Endothelial cell of umbilical vein (primary cell): ENCODE results near the gene MAPT. TPM values are rescaled to one million over a fixed set of nuclear protein-coding genes. Genes with fewer than 3 reads are reported as not detected.

Source experiments
- BruUV-seq: library from RNA; stranded (reverse); fragments of 400-500 nt; replicated peaks from 2 replicates; lab custom pipeline; 2021; lab: Mats Ljungman, UMichigan
- CTCF ChIA-PET: fragments of 300-600, 350-600 bp; sonication (Branson Sonifier 250); formaldehyde crosslinking; loops from one replicate; lab custom pipeline; 2021; ENCODE audit warnings: antibody characterized with exemption, inconsistent platforms; lab: Charles Lee
- POLR2A ChIA-PET: fragments of 300-600, 350-600 bp; sonication (Branson Sonifier 250); formaldehyde crosslinking; loops from one replicate; lab custom pipeline; 2021; ENCODE audit warnings: antibody characterized with exemption, inconsistent platforms; lab: Charles Lee
- DNase-seq: peaks from one replicate; pipeline ENCODE4 v3.0.0-alpha.2; 2011; ENCODE audit warnings: low read depth, low spot score
- FAIRE-seq: peaks from 2 replicates; lab custom pipeline; 2011; peaks lifted over from hg19 to GRCh38; lab: Jason Lieb, UNC
- H2AFZ ChIP-seq: 2 replicates; pipeline ENCODE4 v1.6.0; 2012; ENCODE audit warnings: low read depth, low read length, control low read depth, inconsistent platforms
- H3K27ac ChIP-seq: 2 replicates; pipeline ENCODE4 v1.5.1; 2011; ENCODE audit warnings: low read depth, mild to moderate bottlenecking, control low read depth, low read length, moderate library complexity; ENCODE audit not compliant: insufficient read depth
- H3K27me3 ChIP-seq, 2 experiments: 2 replicates each; pipeline versions ENCODE4 v1.6.0 to v1.6.1; 2011; ENCODE audit warnings: low read length in 2 of 2, mixed read lengths in 1 of 2; ENCODE audit not compliant: control insufficient read depth in 2 of 2, insufficient read depth in 2 of 2
- H3K36me3 ChIP-seq, 2 experiments: 2 replicates in 1 of 2; 3 replicates in 1 of 2; pipeline ENCODE4 v1.5.1; 2011; ENCODE audit warnings: low read length in 2 of 2, mild to moderate bottlenecking in 1 of 2, moderate library complexity in 1 of 2; ENCODE audit not compliant: control insufficient read depth in 2 of 2, insufficient read depth in 2 of 2; ENCODE audit errors: extremely low read depth in 1 of 2
- H3K4me1 ChIP-seq: 3 replicates; pipeline ENCODE4 v1.5.1; 2011; ENCODE audit warnings: mild to moderate bottlenecking, low read length; ENCODE audit not compliant: control insufficient read depth, insufficient read depth; ENCODE audit errors: extremely low read depth
- H3K4me2 ChIP-seq: 2 replicates; pipeline ENCODE4 v1.6.1; 2011; ENCODE audit warnings: low read length, control low read depth, mixed read lengths; ENCODE audit not compliant: insufficient read depth
- H3K4me3 ChIP-seq, 3 experiments: fragments of 200-600 bp in 1 of 3; sonication (generic), shearing (Covaris generic) in 1 of 3; replicated peaks in 1 of 3; 2 replicates each; pipeline ENCODE4 v1.5.1; 2011 to 2016; ENCODE audit warnings: control low read depth in 3 of 3, low read length in 3 of 3, mild to moderate bottlenecking in 2 of 3, inconsistent platforms in 1 of 3, low read depth in 1 of 3, moderate library complexity in 1 of 3; ENCODE audit not compliant: insufficient read depth in 1 of 3
- H3K79me2 ChIP-seq: 2 replicates; pipeline ENCODE4 v1.6.0; 2012; ENCODE audit warnings: low read length, inconsistent platforms; ENCODE audit not compliant: control insufficient read depth, insufficient read depth
- H3K9ac ChIP-seq: replicated peaks from 2 replicates; pipeline ENCODE3; 2011; ENCODE audit warnings: low read length, control low read depth; ENCODE audit not compliant: insufficient read depth; ENCODE audit errors: extremely low read depth
- H3K9me1 ChIP-seq: replicated peaks from 3 replicates; pipeline ENCODE4 v1.6.0; 2011; ENCODE audit warnings: mild to moderate bottlenecking, low read length; ENCODE audit not compliant: control insufficient read depth, insufficient read depth; ENCODE audit errors: extremely low read depth
- H3K9me3 ChIP-seq: replicated peaks from 2 replicates; pipeline ENCODE4 v1.5.1; 2012; ENCODE audit warnings: low read length, inconsistent platforms; ENCODE audit not compliant: control insufficient read depth, insufficient read depth
- H4K20me1 ChIP-seq: replicated peaks from 2 replicates; pipeline ENCODE3; 2011; ENCODE audit warnings: mild to moderate bottlenecking, low read length; ENCODE audit not compliant: control insufficient read depth, insufficient read depth; ENCODE audit errors: extremely low read depth
- EZH2 ChIP-seq: IDR thresholded peaks from 2 replicates; pipeline ENCODE4 v1.6.1; 2012; ENCODE audit warnings: borderline replicate concordance, low read depth, mild to moderate bottlenecking, moderate library complexity, low read length, inconsistent platforms; ENCODE audit not compliant: severe bottlenecking
- FOS ChIP-seq: IDR thresholded peaks from 2 replicates; pipeline ENCODE4 v1.6.1; 2011; ENCODE audit warnings: mild to moderate bottlenecking, low read length, moderate library complexity, borderline replicate concordance; ENCODE audit not compliant: insufficient read depth
- GATA2 ChIP-seq: IDR thresholded peaks from 2 replicates; pipeline ENCODE4 v1.7.0; 2011; ENCODE audit warnings: low read depth, mild to moderate bottlenecking, moderate library complexity, mixed read lengths, low read length; ENCODE audit not compliant: insufficient read length, insufficient read depth
- JUN ChIP-seq: IDR thresholded peaks from 2 replicates; pipeline ENCODE4 v1.6.1; 2011; ENCODE audit warnings: borderline replicate concordance, low read depth; ENCODE audit not compliant: insufficient read length, insufficient read depth
- MYC ChIP-seq: IDR thresholded peaks from one replicate; pipeline ENCODE4 v1.6.1; 2011; ENCODE audit warnings: mild to moderate bottlenecking, low read depth, low read length
- POLR2A ChIP-seq: IDR thresholded peaks from 2 replicates; pipeline ENCODE4 v1.6.1; 2012; ENCODE audit warnings: low read depth, mild to moderate bottlenecking, control low read depth, low read length
- POLR2AphosphoS5 ChIP-seq: IDR thresholded peaks from 2 replicates; pipeline ENCODE4 v1.6.1; 2012; ENCODE audit warnings: low read depth, mild to moderate bottlenecking, control low read depth, low read length, moderate library complexity; ENCODE audit not compliant: insufficient read depth
- dilution Hi-C: fragments of 300-500 bp; cut with MboI; formaldehyde crosslinking; loops from one replicate; pipeline ENCODE4 v1.15.0; 2019; ENCODE audit warnings: low sequenced_read_pairs; ENCODE audit not compliant: extremely low pct_ligation_motif_present
- intact Hi-C: fragments of 100-400 bp; cut with micrococcal nuclease; formaldehyde crosslinking; loops from one replicate; pipeline ENCODE4 v1.10.0; 2022
- polyA plus RNA-seq, 4 experiments: library from polyadenylated mRNA; depleted of rRNA in 3 of 4; stranded (reverse) in 3 of 4; unstranded in 1 of 4; fragments of >200 nt; gene quantifications; 2 replicates each; pipeline versions ENCODE4 v1.2.1 to v1.2.3, GENCODE V29; 2011 to 2012; ENCODE audit warnings: missing spikeins in 1 of 4
- total RNA-seq: library from RNA; stranded (reverse); gene quantifications from 2 replicates; pipeline ENCODE4 v1.2.3, GENCODE V29; 2021
- TF ChIP-seq, protein P1 (sequence below), 2 donors: IDR thresholded peaks; 1 replicate in 1 of 2; 2 replicates in 1 of 2; pipeline ENCODE4 v1.5.1; 2011; ENCODE audit warnings: low read length in 2 of 2, mild to moderate bottlenecking in 2 of 2, moderate library complexity in 2 of 2, control low read depth in 1 of 2, inconsistent platforms in 1 of 2, low read depth in 1 of 2; ENCODE audit not compliant: insufficient read depth in 1 of 2; ENCODE audit errors: extremely low read depth in 1 of 2
- TF ChIP-seq, protein P2 (sequence below): IDR thresholded peaks from 2 replicates; pipeline ENCODE4 v1.6.1; 2011; ENCODE audit not compliant: insufficient read depth, insufficient read length

The MAPT gene
- total and polyA plus RNA-seq, 2 donors (not counting 3 experiments of a cell fraction or from before 2014, with no cell fraction given) = 0.04 to 0.51 TPM

DNA sequence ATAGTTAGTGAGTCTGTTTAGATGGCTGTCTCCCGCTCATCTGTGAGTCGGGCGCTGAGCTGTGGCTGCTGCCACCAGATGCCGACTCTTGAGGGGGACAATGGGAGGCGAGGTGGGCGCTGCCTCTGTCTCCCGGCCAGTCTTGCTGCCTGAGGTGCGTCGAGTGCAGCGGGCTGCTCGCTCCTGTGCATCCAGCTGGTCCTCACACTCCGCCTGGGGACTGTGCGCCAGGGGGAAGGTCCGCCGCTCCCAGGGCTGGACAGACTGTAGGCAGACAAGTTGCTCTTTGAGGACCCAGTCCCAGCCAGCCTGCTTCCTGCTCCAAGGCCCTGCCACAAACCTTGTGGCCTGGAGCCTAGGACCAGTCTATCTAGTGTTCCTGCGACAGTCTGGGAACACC lies 137.1 kb downstream of the MAPT start:
- dilution Hi-C loops = no loop called here
- TF ChIP-seq MYC (no peak), GATA2 (no peak), POLR2AphosphoS5 (no peak), FOS (no peak), EZH2 (no peak), JUN (no peak), POLR2A (no peak)
- TF ChIP-seq, protein P1, sequence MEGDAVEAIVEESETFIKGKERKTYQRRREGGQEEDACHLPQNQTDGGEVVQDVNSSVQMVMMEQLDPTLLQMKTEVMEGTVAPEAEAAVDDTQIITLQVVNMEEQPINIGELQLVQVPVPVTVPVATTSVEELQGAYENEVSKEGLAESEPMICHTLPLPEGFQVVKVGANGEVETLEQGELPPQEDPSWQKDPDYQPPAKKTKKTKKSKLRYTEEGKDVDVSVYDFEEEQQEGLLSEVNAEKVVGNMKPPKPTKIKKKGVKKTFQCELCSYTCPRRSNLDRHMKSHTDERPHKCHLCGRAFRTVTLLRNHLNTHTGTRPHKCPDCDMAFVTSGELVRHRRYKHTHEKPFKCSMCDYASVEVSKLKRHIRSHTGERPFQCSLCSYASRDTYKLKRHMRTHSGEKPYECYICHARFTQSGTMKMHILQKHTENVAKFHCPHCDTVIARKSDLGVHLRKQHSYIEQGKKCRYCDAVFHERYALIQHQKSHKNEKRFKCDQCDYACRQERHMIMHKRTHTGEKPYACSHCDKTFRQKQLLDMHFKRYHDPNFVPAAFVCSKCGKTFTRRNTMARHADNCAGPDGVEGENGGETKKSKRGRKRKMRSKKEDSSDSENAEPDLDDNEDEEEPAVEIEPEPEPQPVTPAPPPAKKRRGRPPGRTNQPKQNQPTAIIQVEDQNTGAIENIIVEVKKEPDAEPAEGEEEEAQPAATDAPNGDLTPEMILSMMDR (IDR thresholded peaks at IDR 0.05; ENCODE audit: extremely low read depth in 1 of 2, insufficient read depth in 1 of 2, low read depth in 1 of 2, low read length in 2 of 2) = no peak
- TF ChIP-seq, protein P2, sequence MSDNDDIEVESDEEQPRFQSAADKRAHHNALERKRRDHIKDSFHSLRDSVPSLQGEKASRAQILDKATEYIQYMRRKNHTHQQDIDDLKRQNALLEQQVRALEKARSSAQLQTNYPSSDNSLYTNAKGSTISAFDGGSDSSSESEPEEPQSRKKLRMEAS = no peak
- no peaks in the 10 kb centered on the region for H3K27me3 ChIP-seq
- no peaks in the 10 kb centered on the region for H4K20me1 ChIP-seq
- peaks cover 25 to 40% of the 10 kb centered on the region in 2 experiments for H3K36me3 ChIP-seq
- no peak overlapping the region for H3K27ac ChIP-seq
- no TSS peak for BruUV-seq
- no peaks in the 10 kb centered on the region for H3K9me1 ChIP-seq
- no peaks in the 10 kb centered on the region for H3K79me2 ChIP-seq
- intact Hi-C loops = no loop called here
- ChIA-PET POLR2A (no interaction called here), CTCF (no interaction called here)
- H3K4me2 ChIP-seq = no peak overlapping the region
- no peaks in the 10 kb centered on the region for H3K9me3 ChIP-seq
- FAIRE-seq (no peak), DNase-seq (no peak)
- no peak overlapping the region for H2AFZ ChIP-seq
- H3K4me3 ChIP-seq = no peak overlapping the region
- H3K9ac ChIP-seq = no peak overlapping the region
- H3K4me1 ChIP-seq = no peaks in the 10 kb centered on the region
